ENCODE data around the gene MST1R. TPM values are rescaled to one million over a fixed set of nuclear protein-coding genes. Genes with fewer than 3 reads are reported as not detected.
A peak's percentile ranks its signal among the peaks of the same experiment; 100 is the strongest.
"Not testable (repeated sequence)": the region's sequence is repeated elsewhere in the genome, so short reads cannot be mapped to it uniquely, and the experiment has no call there.

Gene MST1R
- total RNA-seq, 2 donors from 2014 or later = 1.2 to 4.2 TPM

- no peak for TF ChIP-seq CTCF (IDR thresholded peaks at IDR 0.05)
- no peaks in the 10 kb centered on the region for H3K27me3 ChIP-seq
- H3K27ac ChIP-seq = no peak overlapping the region
- H3K4me1 ChIP-seq = peaks cover 0 to 26% of the 10 kb centered on the region in 2 donors
- H3K36me3 ChIP-seq = no peaks in the 10 kb centered on the region
- no peaks in the 10 kb centered on the region for H3K9me3 ChIP-seq
- peak overlapping the region; percentile 59 to 82 for H3K4me3 ChIP-seq
- no peak for DNase-seq (ENCODE audit: low spot score)
These were observed 24.9 kb upstream of the MST1R start for GRCh38 chr3:49928481-49929017.

GRCh38 chr3:49927798-49928197 is 24.1 kb upstream of the MST1R start:
- H3K27me3 ChIP-seq = no peaks in the 10 kb centered on the region
- no peaks in the 10 kb centered on the region for H3K36me3 ChIP-seq
- H3K9me3 ChIP-seq = no peaks in the 10 kb centered on the region
- no peak overlapping the region for H3K4me3 ChIP-seq
- peaks cover 0 to 26% of the 10 kb centered on the region in 2 donors for H3K4me1 ChIP-seq
- no peak for DNase-seq (ENCODE audit: low spot score)
- H3K27ac ChIP-seq = no peak overlapping the region
- TF ChIP-seq CTCF (IDR thresholded peaks at IDR 0.05) = no peak

GRCh38 chr3:49926117-49926728 is 22.6 kb upstream of the MST1R start:
- no peak overlapping the region for H3K4me3 ChIP-seq
- no peaks in the 10 kb centered on the region for H3K36me3 ChIP-seq
- no peaks in the 10 kb centered on the region for H3K27me3 ChIP-seq
- no peak for DNase-seq (ENCODE audit: low spot score)
- H3K9me3 ChIP-seq = no peaks in the 10 kb centered on the region
- TF ChIP-seq CTCF (IDR thresholded peaks at IDR 0.05) = no peak
- H3K27ac ChIP-seq = no peak overlapping the region
- peaks cover 0 to 24% of the 10 kb centered on the region in 2 donors for H3K4me1 ChIP-seq

- H3K27ac ChIP-seq = no peak overlapping the region
- no peak for TF ChIP-seq CTCF (IDR thresholded peaks at IDR 0.05)
- no peaks in the 10 kb centered on the region for H3K27me3 ChIP-seq
- H3K4me1 ChIP-seq = peaks cover 0 to 18% of the 10 kb centered on the region in 2 donors
- H3K36me3 ChIP-seq = no peaks in the 10 kb centered on the region
- no peaks in the 10 kb centered on the region for H3K9me3 ChIP-seq
- DNase-seq (ENCODE audit: low spot score) = no peak
- no peak overlapping the region for H3K4me3 ChIP-seq
These were observed 21.8 kb upstream of the MST1R start for GRCh38 chr3:49925485-49925884.

- Histone ChIP-seq H3K27ac (no peak overlapping the region), H3K27me3 (no peaks in the 10 kb centered on the region), H3K36me3 (no peaks in the 10 kb centered on the region), H3K4me1 (peaks cover 0 to 13% of the 10 kb centered on the region in 2 donors), H3K4me3 (no peak overlapping the region), H3K9me3 (no peaks in the 10 kb centered on the region)
- DNase-seq (ENCODE audit: low spot score) = no peak
- TF ChIP-seq CTCF (IDR thresholded peaks at IDR 0.05) = no peak
These were observed 21.0 kb upstream of the MST1R start for GRCh38 chr3:49924683-49925082.

- not testable (repeated sequence) for H3K9me3 ChIP-seq; H3K4me3 ChIP-seq; H3K36me3 ChIP-seq; H3K27me3 ChIP-seq; DNase-seq (ENCODE audit: low spot score); H3K27ac ChIP-seq; H3K4me1 ChIP-seq
These were observed 14.3 kb upstream of the MST1R start for GRCh38 chr3:49917806-49918590.

Data from right atrium auricular region (tissue), 2 donors.